Measurements from ENCODE around the gene TSC22D4.

DNA sequence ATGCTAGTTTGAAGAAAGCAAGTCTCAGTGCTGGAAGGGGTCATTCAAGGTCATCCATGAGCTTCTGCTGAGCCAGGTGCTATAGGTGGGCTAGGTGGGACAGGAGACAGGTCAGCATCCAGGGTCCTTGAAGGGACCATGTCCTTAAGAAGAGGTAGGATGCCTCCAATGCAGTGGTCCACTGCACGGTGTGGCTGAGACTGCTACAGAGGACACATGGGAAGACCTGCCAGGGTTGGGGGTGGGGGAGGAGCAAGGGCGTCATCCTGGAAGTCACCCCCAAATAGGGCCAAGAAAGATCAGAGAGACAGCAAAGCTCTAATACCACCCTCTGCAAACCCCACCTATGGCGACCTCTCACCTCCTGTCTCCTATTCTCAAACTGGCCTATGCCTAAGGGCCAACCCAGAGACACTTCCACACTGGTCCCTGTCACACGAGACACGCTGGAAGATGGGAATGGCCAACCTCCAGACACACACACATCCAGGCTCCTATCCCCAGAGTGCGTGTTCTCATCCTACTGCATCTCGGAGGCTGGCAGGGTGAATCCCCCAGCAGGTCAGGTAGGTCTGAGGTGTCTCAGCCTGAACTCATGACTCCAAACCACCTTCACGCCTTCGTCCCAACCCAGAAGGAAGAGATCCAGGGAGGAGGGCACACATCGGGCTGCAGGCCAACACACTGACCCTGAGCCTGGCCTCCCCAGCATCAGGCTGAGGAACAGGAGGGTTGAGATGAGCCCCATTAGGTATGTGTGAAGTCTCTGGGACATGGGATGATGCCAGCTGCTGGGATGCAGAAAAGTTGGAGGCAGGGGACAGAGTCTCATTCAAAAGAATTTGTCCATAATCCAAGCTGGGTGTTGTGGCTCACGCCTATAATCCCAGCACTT, 37.1 kb downstream of the TSC22D4 start:
- TF ChIP-seq, protein P1, sequence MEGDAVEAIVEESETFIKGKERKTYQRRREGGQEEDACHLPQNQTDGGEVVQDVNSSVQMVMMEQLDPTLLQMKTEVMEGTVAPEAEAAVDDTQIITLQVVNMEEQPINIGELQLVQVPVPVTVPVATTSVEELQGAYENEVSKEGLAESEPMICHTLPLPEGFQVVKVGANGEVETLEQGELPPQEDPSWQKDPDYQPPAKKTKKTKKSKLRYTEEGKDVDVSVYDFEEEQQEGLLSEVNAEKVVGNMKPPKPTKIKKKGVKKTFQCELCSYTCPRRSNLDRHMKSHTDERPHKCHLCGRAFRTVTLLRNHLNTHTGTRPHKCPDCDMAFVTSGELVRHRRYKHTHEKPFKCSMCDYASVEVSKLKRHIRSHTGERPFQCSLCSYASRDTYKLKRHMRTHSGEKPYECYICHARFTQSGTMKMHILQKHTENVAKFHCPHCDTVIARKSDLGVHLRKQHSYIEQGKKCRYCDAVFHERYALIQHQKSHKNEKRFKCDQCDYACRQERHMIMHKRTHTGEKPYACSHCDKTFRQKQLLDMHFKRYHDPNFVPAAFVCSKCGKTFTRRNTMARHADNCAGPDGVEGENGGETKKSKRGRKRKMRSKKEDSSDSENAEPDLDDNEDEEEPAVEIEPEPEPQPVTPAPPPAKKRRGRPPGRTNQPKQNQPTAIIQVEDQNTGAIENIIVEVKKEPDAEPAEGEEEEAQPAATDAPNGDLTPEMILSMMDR (IDR thresholded peaks at IDR 0.05; ENCODE audit: insufficient read depth, low read depth, low read length): no peak
- no peak for TF ChIP-seq EZH2 (IDR thresholded peaks at IDR 0.05; ENCODE audit: insufficient read depth, low read length)
